ENCODE results near the gene FAM3C. TPM values are rescaled to one million over a fixed set of nuclear protein-coding genes. Genes with fewer than 3 reads are reported as not detected.

Gene FAM3C
- total and polyA plus RNA-seq, 2 of the 4 experiments (the other 2 are of a cell fraction): 11.5 to 45.8 TPM

GRCh38 chr7:121303422-121304101 lies 92.5 kb downstream of the FAM3C start:
- intact Hi-C loops (cut with micrococcal nuclease): no loop called here
- H2AK5ac ChIP-seq (ENCODE audit: low read depth, low read length): peak overlapping the region; percentile 57
- H3K23ac ChIP-seq (ENCODE audit: low read depth, low read length): peak overlapping the region; percentile 70; the same call in 1 of the 2 replicates
- peaks cover 0 to 10% of the 10 kb centered on the region in 2 experiments; a peak in 1 of 4 replicates for H3K79me1 ChIP-seq (ENCODE audit: low read depth in 1 of 2, low read length in 2 of 2)
- H2BK5ac ChIP-seq (ENCODE audit: low read depth, low read length, poor library complexity, severe bottlenecking): peak overlapping the region; percentile 99
- 100% methylated on average over 1 of the region's 6 CpGs; no CpG with 5 or more reads in 1 of the 2 experiments for WGBS, 2 experiments (ENCODE audit: extremely low coverage in 2 of 2, insufficient read length in 1 of 2)
- in situ Hi-C loops (cut with MboI; ENCODE audit: low sequenced_read_pairs): no loop called here
- H2BK20ac ChIP-seq (ENCODE audit: low read depth, low read length): peak overlapping the region; percentile 98
- H3K9me1 ChIP-seq (ENCODE audit: insufficient read depth, low read length): no peaks in the 10 kb centered on the region
- ATAC-seq (ENCODE audit: low read depth): no peak
- H3K4me2 ChIP-seq (ENCODE audit: low read depth, low read length): no peak overlapping the region
- H2AK9ac ChIP-seq (replicated peaks; ENCODE audit: low read depth, low read length, poor library complexity): peak overlapping the region; percentile 77
- no TSS peak for BruUV-seq (replicated peaks)
- no peak overlapping the region for H3K4me3 ChIP-seq (ENCODE audit: insufficient read depth, low read depth, low read length)
- H4K20me1 ChIP-seq (ENCODE audit: insufficient read depth, low read length): no peaks in the 10 kb centered on the region
- no peaks in the 10 kb centered on the region for H3K36me3 ChIP-seq (ENCODE audit: control insufficient read depth, insufficient read depth, low read length)
- peak overlapping the region; percentile 28; the same call in 1 of the 2 replicates for H3K27ac ChIP-seq (ENCODE audit: insufficient read depth, low read length)
- H3K9ac ChIP-seq (ENCODE audit: low read depth, low read length): no peak overlapping the region
- peak overlapping the region; percentile 94; the same call in 2 of the 3 replicates for H2BK15ac ChIP-seq (ENCODE audit: low read depth, low read length)
- ChIA-PET POLR2A (ENCODE audit: unreplicated experiment) (no interaction called here), CTCF (no interaction called here)
- TF ChIP-seq POLR2A (IDR thresholded peaks at IDR 0.05; ENCODE audit: low read depth, low read length): no peak
- 0 out of 2 replicates have a peak, but pooled peaks have one; percentile 2 for TF ChIP-seq CTCF (conservative IDR thresholded peaks at IDR 0.05; ENCODE audit: low read depth, low read length)
- dilution Hi-C loops (cut with HindIII; ENCODE audit: low sequenced_read_pairs, unreplicated experiment): no loop called here
- H3K4ac ChIP-seq (ENCODE audit: low read depth, low read length): peak overlapping the region; percentile 84
- H4K91ac ChIP-seq (ENCODE audit: insufficient read depth, low read depth, low read length): peak overlapping the region; percentile 92
- no peak for DNase-seq
- H4K5ac ChIP-seq (ENCODE audit: low read depth, low read length): peak overlapping the region; percentile 5; the same call in 1 of the 2 replicates
- H2BK120ac ChIP-seq (ENCODE audit: low read depth, low read length): peak overlapping the region; percentile 96
- H3K9me3 ChIP-seq (ENCODE audit: control insufficient read depth, insufficient read depth, low read length): no peaks in the 10 kb centered on the region
- peak overlapping the region; percentile 91 for H3K14ac ChIP-seq (replicated peaks; ENCODE audit: low read depth, low read length)
- peaks cover 12% of the 10 kb centered on the region for H3K4me1 ChIP-seq (ENCODE audit: control insufficient read depth, insufficient read depth, low read length)
- peak overlapping the region; percentile 51; the same call in 1 of the 2 replicates for H3K56ac ChIP-seq (ENCODE audit: extremely low read depth, insufficient read depth, low read length)
- no peak overlapping the region for H2AFZ ChIP-seq (replicated peaks; ENCODE audit: low read length, poor library complexity)
- peak overlapping the region; percentile 10; the same call in 1 of the 2 replicates for H3K18ac ChIP-seq (ENCODE audit: low read depth, low read length)
- H4K8ac ChIP-seq (ENCODE audit: low read depth in 2 of 2, low read length in 2 of 2): peak overlapping the region; percentile 70 to 77; a peak in 3 of 4 replicates
- H3K27me3 ChIP-seq (ENCODE audit: control insufficient read depth, insufficient read depth, low read length): no peaks in the 10 kb centered on the region

Measured in IMR-90 (cell line).